Mesodermal cell (in vitro differentiated cells): ENCODE measurements around the gene ZNHIT2.
A peak's percentile ranks its signal among the peaks of the same experiment; 100 is the strongest.

ENCODE experiments used
- H3K27ac ChIP-seq: 2 replicates; pipeline ENCODE4 v1.7.0; 2013; ENCODE audit warnings: mild to moderate bottlenecking, low read depth, low read length, moderate library complexity; ENCODE audit not compliant: severe bottlenecking
- H3K36me3 ChIP-seq: 2 replicates; pipeline ENCODE4 v1.7.1; 2013; ENCODE audit warnings: mild to moderate bottlenecking, low read length, moderate library complexity; ENCODE audit not compliant: control insufficient read depth, insufficient read depth
- H3K4me1 ChIP-seq: one replicate; pipeline ENCODE4 v1.7.1; 2013; ENCODE audit warnings: mild to moderate bottlenecking, low read length; ENCODE audit not compliant: insufficient read depth, control insufficient read depth, poor library complexity, severe bottlenecking
- H3K4me3 ChIP-seq: 2 replicates; pipeline ENCODE4 v1.7.0; 2013; ENCODE audit warnings: low read length, control low read depth, mild to moderate bottlenecking; ENCODE audit not compliant: insufficient read depth, poor library complexity, severe bottlenecking; ENCODE audit errors: extremely low read depth
- H3K9me3 ChIP-seq: 2 replicates; pipeline ENCODE4 v1.7.1; 2013; ENCODE audit warnings: mild to moderate bottlenecking, low read length, moderate library complexity; ENCODE audit not compliant: control insufficient read depth
- WGBS, 2 experiments: methylation state at CpG; one replicate each; pipeline ENCODE4 v1.1.5; 2013; ENCODE audit warnings: missing lambda C conversion rate in 2 of 2; ENCODE audit not compliant: insufficient coverage in 2 of 2; 5-methylcytosine and 5-hydroxymethylcytosine counted together

Gene ZNHIT2

DNA sequence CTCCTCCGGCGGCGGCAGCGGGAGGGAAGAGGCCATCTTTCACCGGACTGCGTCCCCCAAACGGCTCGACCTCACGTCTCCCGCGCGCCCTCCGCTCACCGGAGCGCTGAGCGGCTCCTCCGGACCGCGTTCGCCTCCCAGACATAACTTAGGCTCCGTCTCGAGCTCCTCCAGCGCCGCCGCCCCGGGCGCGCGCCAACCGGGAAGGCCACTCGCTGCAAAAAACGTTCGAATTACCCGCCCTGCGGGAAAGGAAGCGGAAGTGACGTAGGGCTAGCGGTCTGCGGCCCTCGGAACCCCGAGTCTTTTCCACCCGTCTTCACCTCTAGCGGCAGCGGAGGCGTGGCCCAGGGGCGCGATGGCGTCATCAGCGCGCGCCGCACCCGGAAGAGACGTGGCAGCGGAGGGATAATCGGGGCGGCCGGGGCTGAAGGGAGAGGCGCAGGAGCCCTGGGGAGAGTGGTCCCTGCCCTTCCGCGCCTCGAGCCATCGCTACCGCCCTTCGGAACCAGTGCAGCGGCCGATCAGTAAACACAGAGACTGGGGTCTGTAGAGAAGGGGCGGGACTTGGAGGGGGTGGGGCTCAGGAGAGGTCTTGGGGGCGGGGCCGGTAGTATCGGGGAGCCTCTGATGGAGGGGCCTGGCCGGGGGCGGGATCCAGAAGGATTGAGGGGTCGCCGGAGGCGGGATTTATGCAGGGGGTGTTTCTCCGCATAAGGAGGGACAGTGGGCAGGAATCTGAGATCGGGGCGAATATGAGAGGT, 33.5 kb downstream of the ZNHIT2 start, which contains the start of the genes CDCA5 and ZFPL1:
Gene CDCA5 (minus strand): TSS at position 207 of the 764 bp plus-strand sequence. CDS start 62 bp downstream, at position 145.
Gene ZFPL1 (plus strand): TSS at position 389 of the 764 bp plus-strand sequence. CDS start 477 bp downstream, outside the sequence.
- H3K27ac ChIP-seq, result peak within 1 kb of the TSS; percentile 98
- WGBS, 2 experiments, result 1% methylated on average over 50 to 59 of the region's 79 CpGs
- H3K36me3 ChIP-seq, result peaks cover 74% of the 10 kb centered on the region
- peaks cover 17% of the 10 kb centered on the region for H3K4me1 ChIP-seq
- peak within 1 kb of the TSS; percentile 85 for H3K4me3 ChIP-seq
- no peaks in the 10 kb centered on the region for H3K9me3 ChIP-seq

DNA sequence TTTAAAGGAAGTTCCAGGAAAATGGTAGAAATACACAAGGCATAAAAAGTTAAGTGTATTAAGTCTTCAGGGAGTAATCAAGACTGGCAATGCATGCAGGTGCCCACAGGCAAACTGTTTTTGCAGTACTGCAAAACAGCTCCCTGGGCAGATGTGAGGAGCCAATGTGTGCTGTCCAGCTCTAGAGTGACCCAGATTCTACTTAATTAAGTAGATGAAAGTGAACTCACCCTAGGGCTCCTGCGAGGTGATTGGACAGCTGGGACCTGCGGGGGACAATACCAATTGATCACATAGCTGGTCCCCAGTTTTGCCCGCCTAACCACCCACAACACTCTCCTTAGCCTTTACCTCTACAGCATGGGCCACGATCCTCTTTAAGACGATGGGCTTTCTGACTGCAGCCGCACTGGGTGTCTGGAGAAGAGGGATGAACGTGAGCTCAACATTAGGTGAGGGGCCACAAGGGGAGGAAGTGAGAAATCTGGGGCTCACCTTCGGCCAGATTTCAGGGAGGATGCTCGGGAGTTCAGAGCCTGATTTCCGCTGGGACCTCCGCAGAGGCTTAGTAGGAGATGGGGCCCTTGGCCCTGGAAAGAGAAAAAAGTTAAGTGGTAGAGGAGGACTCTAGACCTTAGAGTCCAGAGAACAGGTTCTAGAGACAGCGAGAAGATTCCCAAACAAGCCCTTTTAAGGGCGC, 34.2 kb downstream of the ZNHIT2 start:
- Histone ChIP-seq H3K4me1 (peaks cover 17% of the 10 kb centered on the region), H3K9me3 (no peaks in the 10 kb centered on the region), H3K4me3 (peak overlapping the region; percentile 85), H3K27ac (peak overlapping the region; percentile 98), H3K36me3 (peaks cover 74% of the 10 kb centered on the region)
- WGBS, 2 experiments, result 1 to 4% methylated on average over 6 to 7 of the region's 13 CpGs

DNA sequence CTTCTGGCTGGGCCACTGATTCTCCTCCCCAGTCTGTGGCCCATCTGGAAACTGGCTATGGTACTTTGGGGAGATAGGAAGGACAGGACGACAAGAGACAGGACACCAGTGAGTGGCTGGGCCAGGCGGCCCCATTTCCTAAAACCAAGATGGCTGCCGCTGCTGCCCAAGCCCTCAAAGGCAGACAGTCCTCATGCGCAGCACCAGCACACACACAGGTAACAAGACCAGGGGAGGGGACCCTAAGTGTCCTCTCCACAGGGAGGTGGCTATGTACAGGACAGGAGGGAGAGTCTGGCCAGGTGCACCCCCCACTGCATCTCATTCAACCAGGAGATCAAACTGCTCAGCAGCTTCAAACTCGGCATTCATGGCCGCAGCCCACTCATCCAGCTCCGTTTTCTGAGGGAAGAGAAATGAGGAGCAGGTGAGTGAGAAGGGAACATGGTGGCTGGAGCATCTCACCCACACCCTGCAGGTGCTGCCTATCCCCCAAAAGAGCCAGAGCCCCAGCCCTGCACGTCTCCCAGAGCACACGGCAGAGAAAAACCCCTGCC, 38.6 kb downstream of the ZNHIT2 start:
- Histone ChIP-seq H3K4me3 (no peak overlapping the region), H3K9me3 (no peaks in the 10 kb centered on the region), H3K36me3 (peaks cover 66% of the 10 kb centered on the region), H3K4me1 (peaks cover 9% of the 10 kb centered on the region), H3K27ac (no peak overlapping the region)
- whole genome bisulfite sequencing, 2 experiments, result 87 to 96% methylated on average over 5 to 9 of the region's 9 CpGs

DNA sequence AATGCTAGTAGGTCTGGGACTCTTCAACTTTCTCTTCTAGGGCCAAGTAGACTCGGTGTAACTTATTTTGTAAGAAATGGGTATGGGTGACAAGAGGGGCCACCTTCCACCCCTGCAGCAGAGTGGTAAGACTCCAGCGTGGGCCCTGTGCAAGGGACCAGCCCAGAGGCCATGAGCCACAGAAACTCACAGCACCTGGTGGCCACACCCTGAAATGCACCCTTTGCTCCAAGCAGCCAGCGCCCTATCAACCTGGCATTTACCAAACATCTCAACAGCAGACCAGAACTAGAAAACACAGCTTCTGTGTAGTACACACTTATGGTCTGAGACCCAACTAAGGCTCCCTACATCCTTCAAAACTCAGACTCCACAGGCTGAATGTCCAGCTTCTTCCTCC, 39.4 kb downstream of the ZNHIT2 start:
- peaks cover 66% of the 10 kb centered on the region for H3K36me3 ChIP-seq
- 90 to 100% methylated on average over 2 to 3 of the region's 3 CpGs for WGBS, 2 experiments
- H3K27ac ChIP-seq, result no peak overlapping the region

DNA sequence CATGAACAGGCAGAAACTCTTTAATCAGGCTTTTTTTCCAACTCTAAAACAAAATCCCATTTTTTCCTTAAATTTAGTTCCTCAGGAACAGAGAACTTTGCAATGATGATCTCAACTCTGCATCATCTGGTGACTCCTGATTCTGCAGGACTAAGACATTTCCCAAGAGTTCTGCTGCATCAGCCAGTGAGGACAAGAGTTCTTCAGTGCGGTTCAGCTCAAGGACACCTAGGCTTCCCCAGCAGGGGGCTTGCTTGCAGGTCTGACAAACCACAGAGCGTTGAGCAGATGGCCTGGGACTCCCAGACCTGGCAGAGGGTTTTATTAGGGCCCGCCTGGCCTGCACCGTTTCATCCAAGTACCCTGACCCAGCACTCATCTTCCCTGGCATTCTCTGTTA, 40.0 kb downstream of the ZNHIT2 start:
- Histone ChIP-seq H3K4me3 (no peak overlapping the region), H3K4me1 (no peaks in the 10 kb centered on the region), H3K27ac (no peak overlapping the region), H3K9me3 (no peaks in the 10 kb centered on the region), H3K36me3 (peaks cover 62% of the 10 kb centered on the region)
- WGBS, 2 experiments, result 89 to 92% methylated on average over 2 to 4 of the region's 4 CpGs

More for the DNA sequence above, 39.4 kb downstream of the ZNHIT2 start:
- no peaks in the 10 kb centered on the region for H3K9me3 ChIP-seq
- peaks cover 7% of the 10 kb centered on the region for H3K4me1 ChIP-seq
- no peak overlapping the region for H3K4me3 ChIP-seq

DNA sequence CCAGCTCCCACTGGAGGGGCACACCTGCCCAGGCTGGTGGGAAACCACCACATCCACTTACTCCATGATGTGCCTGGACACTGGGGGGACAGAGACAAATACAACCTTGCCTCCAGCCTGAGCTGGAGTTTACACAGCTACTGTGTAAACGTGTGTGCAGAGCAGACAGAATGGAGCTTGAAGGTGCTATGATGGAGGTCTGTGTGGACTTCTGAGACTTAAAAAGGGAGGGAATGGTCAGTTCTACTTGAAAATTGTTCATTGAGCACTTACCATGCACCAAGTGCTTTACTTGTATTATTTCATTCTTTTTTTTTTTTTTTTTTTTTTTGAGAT, 44.9 kb downstream of the ZNHIT2 start:
- H3K4me3 ChIP-seq, result no peak overlapping the region
- H3K9me3 ChIP-seq, result no peaks in the 10 kb centered on the region
- no peaks in the 10 kb centered on the region for H3K4me1 ChIP-seq
- no peak overlapping the region for H3K27ac ChIP-seq
- WGBS, 2 experiments, result 80 to 100% methylated on average over 1 of the region's 1 CpG
- peaks cover 16% of the 10 kb centered on the region for H3K36me3 ChIP-seq

DNA sequence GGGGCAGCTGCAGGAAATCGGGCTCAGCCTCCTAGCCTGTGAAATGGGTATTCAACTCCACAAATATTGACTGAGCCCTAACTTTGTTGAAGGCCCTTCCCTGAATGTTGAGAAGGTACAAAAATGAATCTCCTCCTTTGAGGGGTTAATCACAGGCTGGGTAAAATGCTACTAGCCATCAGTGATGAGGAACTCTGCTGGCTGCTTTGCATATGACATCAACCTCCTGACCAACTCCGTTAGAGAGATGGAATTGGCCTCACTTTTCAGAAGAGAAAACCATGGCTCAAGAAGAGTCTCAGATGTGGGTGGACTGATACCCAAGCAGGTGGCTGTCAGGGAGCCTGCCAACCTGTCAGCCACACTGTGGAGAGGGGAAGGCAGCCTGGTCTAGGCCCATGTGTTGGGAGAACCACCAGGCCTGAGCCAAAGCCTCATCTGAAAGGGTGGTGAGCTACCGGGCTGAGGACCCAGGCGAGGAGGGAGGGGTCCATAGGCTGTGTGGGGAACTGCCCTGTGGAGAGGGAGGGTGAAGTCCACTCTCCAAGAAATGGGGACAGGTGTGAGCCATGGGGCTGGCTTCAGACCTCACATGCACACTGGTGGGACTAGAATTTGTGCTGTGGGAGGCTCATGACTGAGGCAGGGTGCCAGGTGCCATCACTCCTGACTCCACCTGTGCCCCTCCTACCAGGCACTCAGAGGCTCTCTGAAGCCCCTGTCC, 45.4 kb downstream of the ZNHIT2 start:
- Histone ChIP-seq H3K27ac (no peak overlapping the region), H3K4me1 (no peaks in the 10 kb centered on the region), H3K36me3 (peaks cover 14% of the 10 kb centered on the region), H3K9me3 (no peaks in the 10 kb centered on the region), H3K4me3 (no peak overlapping the region)
- WGBS, 2 experiments, result 83 to 93% methylated on average over 2 to 3 of the region's 4 CpGs

DNA sequence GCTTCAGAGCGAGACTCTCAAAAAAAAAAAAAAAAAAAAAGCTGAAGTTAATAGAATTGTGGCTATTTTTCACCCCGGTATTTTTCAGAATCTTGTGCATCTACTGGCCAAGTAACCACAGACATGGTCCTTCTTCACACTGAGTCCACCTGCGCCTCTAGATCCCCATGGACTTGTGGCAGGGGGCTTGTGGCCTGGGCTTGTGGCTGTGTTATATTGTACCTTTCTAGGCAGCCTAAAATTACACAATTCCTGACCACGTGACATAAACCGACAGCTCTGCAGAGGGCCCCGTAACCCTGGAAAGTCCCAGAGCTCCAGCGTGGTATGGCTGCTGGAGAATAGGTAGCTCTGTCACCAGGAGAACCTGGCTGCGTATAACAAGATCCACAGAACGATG, 48.3 kb downstream of the ZNHIT2 start:
- no peak overlapping the region for H3K4me3 ChIP-seq
- no peak overlapping the region for H3K27ac ChIP-seq
- WGBS, 2 experiments, result 93 to 100% methylated on average over 1 to 2 of the region's 9 CpGs
- H3K36me3 ChIP-seq, result no peaks in the 10 kb centered on the region
- H3K9me3 ChIP-seq, result no peaks in the 10 kb centered on the region
- H3K4me1 ChIP-seq, result no peaks in the 10 kb centered on the region

DNA sequence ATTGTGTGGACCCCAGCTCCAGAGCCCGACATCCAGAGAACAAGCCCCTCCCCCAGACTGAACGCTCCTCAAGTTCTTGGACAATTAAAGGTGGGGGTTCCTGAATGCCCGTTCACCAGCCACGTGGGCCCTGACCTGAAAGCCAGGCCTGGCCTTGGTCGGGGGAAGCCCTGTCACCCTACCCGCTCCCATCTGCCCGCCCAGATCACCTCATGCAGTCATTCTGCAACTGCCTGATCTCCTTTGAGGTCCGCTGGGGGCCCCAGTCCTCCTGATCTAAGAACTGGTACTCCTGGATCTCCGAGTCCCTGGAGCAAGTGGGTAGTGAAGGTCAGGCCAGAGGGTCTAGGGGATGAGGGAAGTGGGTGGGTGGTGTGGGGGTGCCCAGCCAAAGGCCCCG, 50.1 kb downstream of the ZNHIT2 start:
- 73 to 90% methylated on average over 4 to 7 of the region's 10 CpGs for WGBS, 2 experiments
- no peaks in the 10 kb centered on the region for H3K36me3 ChIP-seq
- H3K9me3 ChIP-seq, result no peaks in the 10 kb centered on the region

DNA sequence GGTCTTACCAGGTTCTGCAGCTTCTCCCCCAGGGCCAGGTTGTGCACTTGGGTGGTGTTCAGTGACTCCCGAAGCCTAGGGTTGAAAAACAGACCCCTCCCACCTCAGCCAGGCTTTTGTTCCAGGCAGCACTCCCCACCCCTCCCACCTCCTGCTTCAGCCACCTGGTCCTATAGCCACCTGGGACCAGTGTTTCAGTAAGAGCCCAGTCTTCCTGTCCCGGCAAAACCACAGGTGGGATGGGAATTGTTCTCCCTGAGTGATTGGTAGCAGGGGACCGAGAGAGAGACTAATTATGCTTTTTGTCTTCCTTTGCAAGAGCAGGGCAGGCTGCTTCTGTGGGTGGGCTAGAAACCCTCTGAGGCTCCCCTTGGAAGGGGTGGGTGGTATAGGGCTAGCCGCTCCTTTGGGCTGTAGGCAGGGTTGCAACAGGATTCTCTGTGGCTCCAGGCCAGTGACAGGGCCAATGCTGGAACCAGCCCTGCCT, 50.7 kb downstream of the ZNHIT2 start:
- H3K27ac ChIP-seq, result no peak overlapping the region
- H3K4me1 ChIP-seq, result no peaks in the 10 kb centered on the region
- H3K9me3 ChIP-seq, result no peaks in the 10 kb centered on the region
- WGBS, 2 experiments, result 60 to 77% methylated on average over 2 to 4 of the region's 4 CpGs
- no peaks in the 10 kb centered on the region for H3K36me3 ChIP-seq
- H3K4me3 ChIP-seq, result no peak overlapping the region

More for the DNA sequence above, 50.1 kb downstream of the ZNHIT2 start:
- no peaks in the 10 kb centered on the region for H3K4me1 ChIP-seq
- H3K4me3 ChIP-seq, result no peak overlapping the region
- H3K27ac ChIP-seq, result no peak overlapping the region
